ENCODE results near the gene AKNA.

- no peak for TF ChIP-seq POLR2A (IDR thresholded peaks at IDR 0.05)
- TF ChIP-seq, protein P1, sequence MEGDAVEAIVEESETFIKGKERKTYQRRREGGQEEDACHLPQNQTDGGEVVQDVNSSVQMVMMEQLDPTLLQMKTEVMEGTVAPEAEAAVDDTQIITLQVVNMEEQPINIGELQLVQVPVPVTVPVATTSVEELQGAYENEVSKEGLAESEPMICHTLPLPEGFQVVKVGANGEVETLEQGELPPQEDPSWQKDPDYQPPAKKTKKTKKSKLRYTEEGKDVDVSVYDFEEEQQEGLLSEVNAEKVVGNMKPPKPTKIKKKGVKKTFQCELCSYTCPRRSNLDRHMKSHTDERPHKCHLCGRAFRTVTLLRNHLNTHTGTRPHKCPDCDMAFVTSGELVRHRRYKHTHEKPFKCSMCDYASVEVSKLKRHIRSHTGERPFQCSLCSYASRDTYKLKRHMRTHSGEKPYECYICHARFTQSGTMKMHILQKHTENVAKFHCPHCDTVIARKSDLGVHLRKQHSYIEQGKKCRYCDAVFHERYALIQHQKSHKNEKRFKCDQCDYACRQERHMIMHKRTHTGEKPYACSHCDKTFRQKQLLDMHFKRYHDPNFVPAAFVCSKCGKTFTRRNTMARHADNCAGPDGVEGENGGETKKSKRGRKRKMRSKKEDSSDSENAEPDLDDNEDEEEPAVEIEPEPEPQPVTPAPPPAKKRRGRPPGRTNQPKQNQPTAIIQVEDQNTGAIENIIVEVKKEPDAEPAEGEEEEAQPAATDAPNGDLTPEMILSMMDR (IDR thresholded peaks at IDR 0.05) = no peak
Measured at GRCh38 chr9:114341152-114341830, 46.5 kb downstream of the AKNA start.
